Panc1 (cell line): ENCODE results near the gene CDC7. TPM values are rescaled to one million over a fixed set of nuclear protein-coding genes. Genes with fewer than 3 reads are reported as not detected.

Experiments used
- ATAC-seq: fragments of 200-7000 bp; cut with Tn5 transposase; 2 replicates; pipeline ENCODE4 v1.9.1; 2020; ENCODE audit warnings: mild to moderate bottlenecking, moderate library complexity
- BruUV-seq: library from RNA; stranded (reverse); fragments of 400-500 nt; replicated peaks from 2 replicates; lab custom pipeline; 2021; lab: Mats Ljungman, UMichigan
- CTCF ChIA-PET: fragments of 300-600 bp; sonication (Branson Sonifier 250); formaldehyde crosslinking; loops from one replicate; lab custom pipeline; 2022; ENCODE audit warnings: antibody characterized with exemption; lab: Charles Lee
- POLR2A ChIA-PET: fragments of 300-600 bp; sonication (Branson Sonifier 250); formaldehyde crosslinking; loops from one replicate; lab custom pipeline; 2022; ENCODE audit warnings: antibody characterized with exemption; lab: Charles Lee
- DNase-seq: peaks from one replicate; pipeline ENCODE4 v3.0.0-alpha.2; 2010; ENCODE audit warnings: low read depth, low spot score
- H3K27ac ChIP-seq: 2 replicates; pipeline ENCODE4 v1.5.1; 2011; ENCODE audit warnings: mild to moderate bottlenecking, low read length, inconsistent platforms
- H3K27me3 ChIP-seq: fragments of 200-500 bp; sonication (Bioruptor generic); 2 replicates; pipeline ENCODE4 v1.6.0; 2014; ENCODE audit warnings: low read length, inconsistent platforms; ENCODE audit not compliant: control insufficient read depth, insufficient read depth
- H3K36me3 ChIP-seq: fragments of 200-500 bp; sonication (Bioruptor generic); 2 replicates; pipeline ENCODE4 v1.5.1; 2014; ENCODE audit warnings: inconsistent platforms, mild to moderate bottlenecking, low read length, moderate library complexity; ENCODE audit not compliant: control insufficient read depth, insufficient read depth
- H3K4me1 ChIP-seq: 2 replicates; pipeline ENCODE4 v1.5.1; 2011; ENCODE audit warnings: inconsistent platforms, mild to moderate bottlenecking, low read length, moderate library complexity; ENCODE audit not compliant: control insufficient read depth, insufficient read depth
- H3K4me3 ChIP-seq, 2 experiments: 2 replicates each; pipeline ENCODE4 v1.5.1; 2011 to 2012; ENCODE audit warnings: low read depth in 2 of 2, low read length in 2 of 2, mild to moderate bottlenecking in 2 of 2, inconsistent platforms in 1 of 2, moderate library complexity in 1 of 2
- H3K9me3 ChIP-seq: fragments of 200-500 bp; sonication (Bioruptor generic); 2 replicates; pipeline ENCODE4 v1.5.1; 2014; ENCODE audit warnings: low read depth, mild to moderate bottlenecking, inconsistent platforms, low read length, moderate library complexity; ENCODE audit not compliant: control insufficient read depth, insufficient read depth
- POLR2AphosphoS5 ChIP-seq: IDR thresholded peaks from 2 replicates; pipeline ENCODE4 v1.6.1; 2012; ENCODE audit warnings: mild to moderate bottlenecking, low read depth, low read length, moderate library complexity
- SIN3A ChIP-seq: IDR thresholded peaks from 2 replicates; pipeline ENCODE4 v1.6.1; 2012; ENCODE audit warnings: low read depth, mild to moderate bottlenecking, low read length, moderate library complexity, borderline replicate concordance; ENCODE audit not compliant: insufficient read depth
- TCF7L2 ChIP-seq: IDR thresholded peaks from 2 replicates; pipeline ENCODE4 v1.6.1; 2011; ENCODE audit warnings: mild to moderate bottlenecking, low read depth, low read length, inconsistent platforms
- in situ Hi-C: cut with HindIII; loops from 2 replicates; pipeline ENCODE4 v1.10.0; 2016; ENCODE audit warnings: low sequenced_read_pairs, low pct_unique_long_range_greater_than_20kb
- intact Hi-C: fragments of 100-400 bp; cut with micrococcal nuclease; formaldehyde crosslinking; loops from one replicate; pipeline ENCODE4 v1.10.0; 2022; ENCODE audit not compliant: unreplicated experiment
- total RNA-seq: library from RNA; stranded (reverse); gene quantifications from one replicate; pipeline ENCODE4 v1.2.1, GENCODE V29; 2021; ENCODE audit not compliant: unreplicated experiment
- TF ChIP-seq, protein P1 (sequence below): fragments of 450-650 bp; IDR thresholded peaks from 2 replicates; pipeline ENCODE4 v1.5.1; 2017; ENCODE audit warnings: mild to moderate bottlenecking
- TF ChIP-seq, protein P2 (sequence below), 2 experiments: IDR thresholded peaks; 2 replicates each; pipeline ENCODE4 v1.6.1; 2011 to 2012; ENCODE audit warnings: low read depth in 2 of 2, control low read depth in 1 of 2, low read length in 1 of 2, mild to moderate bottlenecking in 1 of 2, moderate library complexity in 1 of 2; ENCODE audit not compliant: insufficient read depth in 1 of 2

The CDC7 gene
- total RNA-seq, 1 experiment from 2014 or later: 30.1 TPM

DNA sequence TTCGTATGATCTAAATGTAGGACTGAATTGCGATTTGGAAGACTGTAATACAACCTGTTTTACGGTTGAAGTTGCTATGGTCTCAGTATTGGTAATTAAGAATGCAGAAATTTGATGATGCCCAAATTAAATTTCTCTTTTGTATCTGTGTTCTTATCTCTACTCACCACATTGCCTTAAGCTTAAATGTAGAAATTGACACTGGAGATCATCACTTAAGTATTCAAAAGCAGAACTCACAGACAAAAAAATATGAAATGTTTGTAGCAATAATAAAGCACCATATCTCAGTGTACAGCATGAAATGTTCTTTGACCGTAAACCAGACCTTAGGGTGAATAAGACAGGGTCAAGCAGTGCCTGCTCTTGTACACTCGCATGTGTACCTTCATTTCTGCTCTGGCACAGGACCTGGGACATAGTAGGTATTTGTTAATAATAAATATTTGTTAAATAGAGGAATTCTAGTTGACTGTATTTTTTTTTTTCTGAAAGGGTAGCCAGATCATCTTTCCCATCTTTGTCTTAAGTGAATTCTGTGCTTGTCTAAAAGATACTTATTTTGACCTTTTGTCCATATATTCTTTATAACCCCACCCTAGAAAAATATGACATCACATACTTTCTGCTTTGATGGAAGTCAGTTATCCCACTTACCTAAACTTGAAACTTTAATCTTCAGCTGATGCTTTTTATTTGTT, 1.5 kb downstream of the CDC7 start:
- in situ Hi-C loops: no loop called here
- no peak for TF ChIP-seq TCF7L2
- TF ChIP-seq, protein P1, sequence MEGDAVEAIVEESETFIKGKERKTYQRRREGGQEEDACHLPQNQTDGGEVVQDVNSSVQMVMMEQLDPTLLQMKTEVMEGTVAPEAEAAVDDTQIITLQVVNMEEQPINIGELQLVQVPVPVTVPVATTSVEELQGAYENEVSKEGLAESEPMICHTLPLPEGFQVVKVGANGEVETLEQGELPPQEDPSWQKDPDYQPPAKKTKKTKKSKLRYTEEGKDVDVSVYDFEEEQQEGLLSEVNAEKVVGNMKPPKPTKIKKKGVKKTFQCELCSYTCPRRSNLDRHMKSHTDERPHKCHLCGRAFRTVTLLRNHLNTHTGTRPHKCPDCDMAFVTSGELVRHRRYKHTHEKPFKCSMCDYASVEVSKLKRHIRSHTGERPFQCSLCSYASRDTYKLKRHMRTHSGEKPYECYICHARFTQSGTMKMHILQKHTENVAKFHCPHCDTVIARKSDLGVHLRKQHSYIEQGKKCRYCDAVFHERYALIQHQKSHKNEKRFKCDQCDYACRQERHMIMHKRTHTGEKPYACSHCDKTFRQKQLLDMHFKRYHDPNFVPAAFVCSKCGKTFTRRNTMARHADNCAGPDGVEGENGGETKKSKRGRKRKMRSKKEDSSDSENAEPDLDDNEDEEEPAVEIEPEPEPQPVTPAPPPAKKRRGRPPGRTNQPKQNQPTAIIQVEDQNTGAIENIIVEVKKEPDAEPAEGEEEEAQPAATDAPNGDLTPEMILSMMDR: no peak
- TF ChIP-seq SIN3A: no peak
- TF ChIP-seq POLR2AphosphoS5: no peak
- TF ChIP-seq, protein P2, sequence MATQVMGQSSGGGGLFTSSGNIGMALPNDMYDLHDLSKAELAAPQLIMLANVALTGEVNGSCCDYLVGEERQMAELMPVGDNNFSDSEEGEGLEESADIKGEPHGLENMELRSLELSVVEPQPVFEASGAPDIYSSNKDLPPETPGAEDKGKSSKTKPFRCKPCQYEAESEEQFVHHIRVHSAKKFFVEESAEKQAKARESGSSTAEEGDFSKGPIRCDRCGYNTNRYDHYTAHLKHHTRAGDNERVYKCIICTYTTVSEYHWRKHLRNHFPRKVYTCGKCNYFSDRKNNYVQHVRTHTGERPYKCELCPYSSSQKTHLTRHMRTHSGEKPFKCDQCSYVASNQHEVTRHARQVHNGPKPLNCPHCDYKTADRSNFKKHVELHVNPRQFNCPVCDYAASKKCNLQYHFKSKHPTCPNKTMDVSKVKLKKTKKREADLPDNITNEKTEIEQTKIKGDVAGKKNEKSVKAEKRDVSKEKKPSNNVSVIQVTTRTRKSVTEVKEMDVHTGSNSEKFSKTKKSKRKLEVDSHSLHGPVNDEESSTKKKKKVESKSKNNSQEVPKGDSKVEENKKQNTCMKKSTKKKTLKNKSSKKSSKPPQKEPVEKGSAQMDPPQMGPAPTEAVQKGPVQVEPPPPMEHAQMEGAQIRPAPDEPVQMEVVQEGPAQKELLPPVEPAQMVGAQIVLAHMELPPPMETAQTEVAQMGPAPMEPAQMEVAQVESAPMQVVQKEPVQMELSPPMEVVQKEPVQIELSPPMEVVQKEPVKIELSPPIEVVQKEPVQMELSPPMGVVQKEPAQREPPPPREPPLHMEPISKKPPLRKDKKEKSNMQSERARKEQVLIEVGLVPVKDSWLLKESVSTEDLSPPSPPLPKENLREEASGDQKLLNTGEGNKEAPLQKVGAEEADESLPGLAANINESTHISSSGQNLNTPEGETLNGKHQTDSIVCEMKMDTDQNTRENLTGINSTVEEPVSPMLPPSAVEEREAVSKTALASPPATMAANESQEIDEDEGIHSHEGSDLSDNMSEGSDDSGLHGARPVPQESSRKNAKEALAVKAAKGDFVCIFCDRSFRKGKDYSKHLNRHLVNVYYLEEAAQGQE (IDR thresholded peaks at IDR 0.05; ENCODE audit: insufficient read depth in 1 of 2, low read depth in 2 of 2, low read length in 1 of 2): no peak
- no peaks in the 10 kb centered on the region for H3K36me3 ChIP-seq
- peaks cover 18% of the 10 kb centered on the region for H3K4me1 ChIP-seq
- ChIA-PET CTCF (interaction anchor here (0.6 to 0.7 kb wide), 3 partner anchors 98 to 423 kb away, joined by 3 to 9 read pairs (median 3); partner anchors contain the start of gene HFM1), POLR2A (interaction anchor here (0.7 to 1.0 kb wide), 2 partner anchors 15 to 121 kb away, joined by 3 read pairs; no protein-coding TSS in a partner anchor)
- intact Hi-C loops: loop anchor here (5.0 kb wide), 2 partner anchors 95 to 220 kb away; no protein-coding TSS in a partner anchor
- H3K9me3 ChIP-seq: no peaks in the 10 kb centered on the region
- peak overlapping the region; percentile 96 for H3K27ac ChIP-seq
- peak overlapping the region; percentile 66 to 78 for H3K4me3 ChIP-seq
- TSS peak; percentile 71 for BruUV-seq
- no peak for ATAC-seq
- DNase-seq: no peak
- H3K27me3 ChIP-seq: no peaks in the 10 kb centered on the region

- Histone ChIP-seq H3K27ac (peak overlapping the region; percentile 96), H3K4me3 (peak overlapping the region in 1 of 2 experiments; percentile 66; a peak in 2 of 4 replicates), H3K36me3 (peaks cover 2% of the 10 kb centered on the region; the same call in 1 of the 2 replicates), H3K27me3 (no peaks in the 10 kb centered on the region), H3K4me1 (peaks cover 18% of the 10 kb centered on the region), H3K9me3 (no peaks in the 10 kb centered on the region)
- CTCF ChIA-PET: interaction anchor here (0.6 to 0.7 kb wide), 3 partner anchors 98 to 422 kb away, joined by 3 to 9 read pairs (median 3); partner anchors contain the start of gene HFM1
- TF ChIP-seq TCF7L2: no peak
- TF ChIP-seq, protein P1: peak; percentile 35; the same call in 1 of the 2 replicates
- intact Hi-C loops: loop anchor here (5.0 kb wide), 2 partner anchors 95 to 220 kb away; no protein-coding TSS in a partner anchor
- ATAC-seq (no peak), DNase-seq (no peak)
- POLR2A ChIA-PET: interaction anchor here (0.6 to 0.7 kb wide), 2 partner anchors 14 to 331 kb away, joined by 3 to 4 read pairs; no protein-coding TSS in a partner anchor
- no TSS peak for BruUV-seq
- in situ Hi-C loops: no loop called here
Measured at GRCh38 chr1:91502672-91503184, 2.1 kb downstream of the CDC7 start.
